Heart right ventricle (tissue), 16 donors: ENCODE data around the gene MTCH2. TPM values are rescaled to one million over a fixed set of nuclear protein-coding genes. Genes with fewer than 3 reads are reported as not detected.

Source experiments
- ATAC-seq, 8 donors: fragments of 200-7000 bp; cut with Tn5 transposase; one replicate each; pipeline ENCODE4 v1.9.1; 2020; ENCODE audit warnings: mild to moderate bottlenecking in 8 of 8, moderate library complexity in 8 of 8, moderate number of reproducible peaks in 1 of 8
- DNase-seq, 2 donors: peaks; one replicate each; pipeline ENCODE4 v3.0.0-alpha.2; 2020
- H3K27ac ChIP-seq, 10 donors: fragments of 200-600 bp; sonication (generic) in 2 of 10; one replicate each; pipeline versions ENCODE4 v1.5.0 to v1.8.0; 2020 to 2022; ENCODE audit warnings: mild to moderate bottlenecking in 3 of 10
- H3K27me3 ChIP-seq, 7 donors: fragments of 200-600 bp; one replicate each; pipeline ENCODE4 v1.8.0; 2021 to 2022; ENCODE audit warnings: mild to moderate bottlenecking in 2 of 7
- H3K36me3 ChIP-seq, 9 donors: fragments of 200-600 bp; sonication (generic) in 1 of 9; one replicate each; pipeline versions ENCODE4 v1.5.0 to v1.8.0; 2020 to 2022; ENCODE audit warnings: mild to moderate bottlenecking in 2 of 9
- H3K4me1 ChIP-seq, 9 donors: fragments of 200-600 bp; sonication (generic) in 1 of 9; one replicate each; pipeline versions ENCODE4 v1.5.0 to v1.8.0; 2020 to 2022; ENCODE audit warnings: mild to moderate bottlenecking in 4 of 9
- H3K4me3 ChIP-seq, 10 donors: fragments of 200-600 bp; sonication (generic) in 2 of 10; one replicate each; pipeline versions ENCODE4 v1.5.0 to v1.8.0; 2020 to 2022; ENCODE audit warnings: mild to moderate bottlenecking in 7 of 10, moderate library complexity in 2 of 10
- H3K9me3 ChIP-seq, 11 donors: fragments of 200-600 bp in 10 of 11; sonication (generic) in 2 of 11; one replicate each; pipeline versions ENCODE4 v1.5.0 to v1.8.0; 2013 to 2022; ENCODE audit warnings: mild to moderate bottlenecking in 2 of 11, control low read depth in 1 of 11, moderate library complexity in 1 of 11
- CTCF ChIP-seq, 9 donors: fragments of 200-600 bp; sonication (generic) in 2 of 9; IDR thresholded peaks; one replicate each; pipeline versions ENCODE4 v1.5.0 to v1.8.0; 2021 to 2022; ENCODE audit warnings: antibody characterized with exemption in 9 of 9, mild to moderate bottlenecking in 5 of 9, moderate library complexity in 1 of 9
- WGBS, 2 donors: extraction: QIAGEN DNeasy Blood & Tissue Kit; methylation state at CpG; one replicate each; pipeline ENCODE4 v1.1.7; 2013; ENCODE audit warnings: inconsistent platforms in 1 of 2; 5-methylcytosine and 5-hydroxymethylcytosine counted together
- intact Hi-C, 10 donors: fragments of 100-400 bp; cut with DNase I; formaldehyde crosslinking; loops; one replicate each; pipeline versions ENCODE4 v1.11.1 to v1.14.2; 2022
- polyA plus RNA-seq, 2 donors: library from polyadenylated mRNA; stranded (reverse); fragments of 200-250 nt; gene quantifications; one replicate each; pipeline ENCODE4 v1.2.3, GENCODE V29; 2013
- total RNA-seq, 10 donors: library from RNA; stranded (reverse); fragmentation: NEBNext Ultra II Directional in 3 of 10; extraction: Animal tissue kit (Norgen Biotek cat#: 25700) in 3 of 10; gene quantifications; one replicate each; pipeline versions ENCODE4 v1.2.1 to v1.2.4, GENCODE V29; 2021 to 2023
- donor health status: Arrhythmogenic right ventricular cardiomyopathy.
- donor health status: ischemic (EF 13 %, LVEDD 7.1; RV severe dilation, severe dysfunction).
- donor health status: healthy with polysubstance abuse.
- donor health status: DM: no; HTN: yes; CAD: no.
- donor health status: DM: no; HTN: no; CAD: no.
- donor health status: ischemic (EF 25% LVEDD 6.9; RV normal size, moderate dysfunction).
- donor health status: ischemic (EF 25% LVEDD 5.7; RV mildly dilated, moderate dysfunction).
- donor health status: healthy.
- donor health status: DM: yes; HTN: yes; CAD: no.
- donor health status: Ischemic cardiomyopathy.
- donor health status: ischemic (EF 35%, LVEDD 5.7; RV mildly dilated, moderate dysfunction).
- donor health status: nonischemic (EF 11% LVEDD 7.7; RV severe dilation, severe dysfunction).
- donor health status: DM: yes; HTN: yes; CAD: no.
- donor health status: PGD.
- donor health status: ischemic (EF 29% LVEDD 5.4; RV normal size, mild dysfunction).
- donor health status: nonischemic (EF 23%, LVEDD 6.1; RV moderate dilation, normal function).

The MTCH2 gene
- total and polyA plus RNA-seq, 12 donors = 23.8 to 137 (median 104) TPM

- intact Hi-C loops = loop anchor here in 1 of 10 donors (5.0 kb wide), 1 partner anchor 38 kb away; no protein-coding TSS in a partner anchor
- DNase-seq = no peak
- H3K27me3 ChIP-seq = no peaks in the 10 kb centered on the region
- no peak for ATAC-seq
- H3K36me3 ChIP-seq = peaks cover 0 to 62% (median 20%) of the 10 kb centered on the region in 9 donors
- TF ChIP-seq CTCF (IDR thresholded peaks at IDR 0.05) = no peak
- H3K27ac ChIP-seq = no peak overlapping the region
- no peaks in the 10 kb centered on the region for H3K9me3 ChIP-seq
- WGBS, 2 donors = 96 to 97% methylated on average over 7 of the region's 7 CpGs
- no peak overlapping the region for H3K4me3 ChIP-seq
- peaks cover 22 to 56% (median 34%) of the 10 kb centered on the region in 9 donors for H3K4me1 ChIP-seq
These were observed 72.7 kb downstream of the MTCH2 start for GRCh38 chr11:47569646-47570045.

Other genes with a start within 250 kb of the MTCH2 start
- 10 to 100 TPM; 31.1 to 54.5 (median 40.8) TPM for gene SLC39A13, start 234.0 kb downstream of the MTCH2 start, total RNA-seq
- gene SLC39A13, start 234.0 kb downstream of the MTCH2 start, polyA plus RNA-seq = 10 to 100 TPM; 62.3 to 86.4 TPM
- gene PSMC3, start 216.1 kb downstream of the MTCH2 start, total RNA-seq = 100 to 1,000 TPM; 129 to 171 (median 140) TPM
- gene PSMC3, start 216.1 kb downstream of the MTCH2 start, polyA plus RNA-seq = 100 to 1,000 TPM; 184 to 272 TPM
- gene RAPSN, start 193.4 kb downstream of the MTCH2 start, total RNA-seq = 10 to 100 TPM in 1 of 10 donors, 1 to 10 TPM in 9; 2.9 to 10.2 (median 4.0) TPM
- 1 to 10 TPM in 1 of 2 donors, under 1 TPM in 1; 0.33 to 6.2 TPM for gene RAPSN, start 193.4 kb downstream of the MTCH2 start, polyA plus RNA-seq
- 10 to 100 TPM; 68.3 to 97.0 (median 87.7) TPM for gene CELF1, start 89.4 kb downstream of the MTCH2 start, total RNA-seq
- 10 to 100 TPM; 24.4 to 35.8 TPM for gene CELF1, start 89.4 kb downstream of the MTCH2 start, polyA plus RNA-seq
- 10 to 100 TPM; 16.9 to 24.6 (median 21.3) TPM for gene PTPMT1, start 77.0 kb downstream of the MTCH2 start, total RNA-seq
- gene PTPMT1, start 77.0 kb downstream of the MTCH2 start, polyA plus RNA-seq = 10 to 100 TPM; 36.4 to 66.9 TPM
- 10 to 100 TPM; 13.6 to 21.0 (median 16.2) TPM for gene KBTBD4, start 63.6 kb downstream of the MTCH2 start, total RNA-seq
- gene KBTBD4, start 63.6 kb downstream of the MTCH2 start, polyA plus RNA-seq = 1 to 10 TPM; 3.1 to 9.2 TPM
- gene NDUFS3, start 63.5 kb downstream of the MTCH2 start, total RNA-seq = 100 to 1,000 TPM; 171 to 359 (median 287) TPM
- gene NDUFS3, start 63.5 kb downstream of the MTCH2 start, polyA plus RNA-seq = 100 to 1,000 TPM; 291 to 570 TPM
- gene FAM180B, start 55.9 kb downstream of the MTCH2 start, total RNA-seq = 1 to 10 TPM in 1 of 10 donors, under 1 TPM in 4, not detected in 5; 0.19 to 1.0 (median 0.24) TPM
- under 1 TPM in 1 of 2 donors, not detected in 1; 0.07 TPM for gene FAM180B, start 55.9 kb downstream of the MTCH2 start, polyA plus RNA-seq
- gene C1QTNF4, start 48.1 kb downstream of the MTCH2 start, total RNA-seq = under 1 TPM in 9 of 10 donors, not detected in 1; 0.15 to 0.85 (median 0.37) TPM
- gene C1QTNF4, start 48.1 kb downstream of the MTCH2 start, polyA plus RNA-seq = 1 to 10 TPM; 1.2 to 1.4 TPM
- gene AGBL2, start 72.8 kb upstream of the MTCH2 start, total RNA-seq = 1 to 10 TPM in 1 of 10 donors, under 1 TPM in 4, not detected in 5; 0.13 to 1.5 (median 0.44) TPM
- under 1 TPM; 0.04 to 0.88 TPM for gene AGBL2, start 72.8 kb upstream of the MTCH2 start, polyA plus RNA-seq
- 10 to 100 TPM; 39.3 to 65.2 (median 42.8) TPM for gene FNBP4, start 124.8 kb upstream of the MTCH2 start, total RNA-seq
- gene FNBP4, start 124.8 kb upstream of the MTCH2 start, polyA plus RNA-seq = 10 to 100 TPM; 17.0 to 81.6 TPM
- gene NUP160, start 205.8 kb upstream of the MTCH2 start, total RNA-seq = 10 to 100 TPM; 13.4 to 17.7 (median 14.7) TPM
- gene NUP160, start 205.8 kb upstream of the MTCH2 start, polyA plus RNA-seq = 10 to 100 TPM in 1 of 2 donors, 1 to 10 TPM in 1; 8.0 to 16.5 TPM